ENCODE results near the gene TUBG1. TPM values are rescaled to one million over a fixed set of nuclear protein-coding genes. Genes with fewer than 3 reads are reported as not detected.

TUBG1 gene
- total RNA-seq, 3 donors from 2014 or later, result 20.5 to 34.4 (median 22.8) TPM

GRCh38 chr17:42573095-42573494 is 36.4 kb upstream of the TUBG1 start:
- Histone ChIP-seq H3K4me3 (no peak overlapping the region), H3K9me3 (no peaks in the 10 kb centered on the region), H3K4me1 (peaks cover 0 to 5% of the 10 kb centered on the region in 2 donors), H3K36me3 (peaks cover 13% of the 10 kb centered on the region), H3K27me3 (no peaks in the 10 kb centered on the region), H3K27ac (no peak overlapping the region)
- TF ChIP-seq POLR2A (IDR thresholded peaks at IDR 0.05) (no peak), CTCF (IDR thresholded peaks at IDR 0.05) (no peak), POLR2AphosphoS5 (IDR thresholded peaks at IDR 0.05) (no peak)
- DNase-seq (ENCODE audit: low spot score in 2 of 2), result no peak
- intact Hi-C loops (cut with DNase I; ENCODE audit: low total_unique reads), result loop anchor here (10.0 kb wide), 1 partner anchor 102 kb away; the partner anchor contains the start of gene PLEKHH3

GRCh38 chr17:42574463-42574862 is 35.0 kb upstream of the TUBG1 start:
- Histone ChIP-seq H3K27ac (no peak overlapping the region), H3K27me3 (no peaks in the 10 kb centered on the region), H3K36me3 (peaks cover 7% of the 10 kb centered on the region), H3K9me3 (no peaks in the 10 kb centered on the region), H3K4me1 (no peaks in the 10 kb centered on the region), H3K4me3 (no peak overlapping the region)
- DNase-seq (ENCODE audit: low spot score in 2 of 2), result no peak
- TF ChIP-seq POLR2A (IDR thresholded peaks at IDR 0.05) (no peak), POLR2AphosphoS5 (IDR thresholded peaks at IDR 0.05) (no peak), CTCF (IDR thresholded peaks at IDR 0.05) (no peak)
- intact Hi-C loops (cut with DNase I; ENCODE audit: low total_unique reads), result loop anchor here (10.0 kb wide), 1 partner anchor 100 kb away; the partner anchor contains the start of gene PLEKHH3

- no peak for DNase-seq (ENCODE audit: low spot score in 2 of 2)
- intact Hi-C loops (cut with DNase I; ENCODE audit: low total_unique reads), result loop anchor here (10.0 kb wide), 1 partner anchor 98 kb away; the partner anchor contains the start of gene PLEKHH3
- Histone ChIP-seq H3K4me3 (peak overlapping the region; percentile 54 to 67 (median 65)), H3K27ac (peak overlapping the region; percentile 76 to 80), H3K9me3 (no peaks in the 10 kb centered on the region), H3K36me3 (peaks cover 7% of the 10 kb centered on the region), H3K4me1 (no peaks in the 10 kb centered on the region), H3K27me3 (no peaks in the 10 kb centered on the region)
- TF ChIP-seq CTCF (IDR thresholded peaks at IDR 0.05) (no peak), POLR2A (IDR thresholded peaks at IDR 0.05) (no peak), POLR2AphosphoS5 (IDR thresholded peaks at IDR 0.05) (no peak)
These were observed 32.3 kb upstream of the TUBG1 start for GRCh38 chr17:42577140-42577531.

GRCh38 chr17:42577532-42578281 is 31.8 kb upstream of the TUBG1 start, which contains the start of gene PSMC3IP:
PSMC3IP (minus strand) TSS chr17:42577729; CDS start chr17:42577686, 43 bp downstream.
- intact Hi-C loops (cut with DNase I; ENCODE audit: low total_unique reads), result loop anchor here (10.0 kb wide), 1 partner anchor 97 kb away; the partner anchor contains the start of gene PLEKHH3
- peak; percentile 93 to 97 for DNase-seq (ENCODE audit: low spot score in 2 of 2)
- no peaks in the 10 kb centered on the region for H3K27me3 ChIP-seq
- no peaks in the 10 kb centered on the region for H3K9me3 ChIP-seq
- H3K36me3 ChIP-seq, result peaks cover 9% of the 10 kb centered on the region
- peak within 1 kb of the TSS; percentile 76 to 80 for H3K27ac ChIP-seq
- H3K4me1 ChIP-seq, result no peaks in the 10 kb centered on the region
- peak within 1 kb of the TSS; percentile 54 to 67 (median 65) for H3K4me3 ChIP-seq
- TF ChIP-seq CTCF (IDR thresholded peaks at IDR 0.05) (peak in 2 of 3 donors; percentile 36 to 43), POLR2A (IDR thresholded peaks at IDR 0.05) (no peak), POLR2AphosphoS5 (IDR thresholded peaks at IDR 0.05) (peak; percentile 75 to 85 (median 77))

Data from breast epithelium (tissue), 4 donors.